HG03066 (cell line): ENCODE measurements around the gene KIFC1.
"Not testable (repeated sequence)": the region's sequence is repeated elsewhere in the genome, so short reads cannot be mapped to it uniquely, and the experiment has no call there.

Experiments
- ATAC-seq: cut with Tn5 transposase; IDR thresholded peaks from one replicate; pipeline ENCODE4 v1.9.1; 2021; ENCODE audit warnings: low read depth; ENCODE audit not compliant: unreplicated experiment

Gene KIFC1, protein sequence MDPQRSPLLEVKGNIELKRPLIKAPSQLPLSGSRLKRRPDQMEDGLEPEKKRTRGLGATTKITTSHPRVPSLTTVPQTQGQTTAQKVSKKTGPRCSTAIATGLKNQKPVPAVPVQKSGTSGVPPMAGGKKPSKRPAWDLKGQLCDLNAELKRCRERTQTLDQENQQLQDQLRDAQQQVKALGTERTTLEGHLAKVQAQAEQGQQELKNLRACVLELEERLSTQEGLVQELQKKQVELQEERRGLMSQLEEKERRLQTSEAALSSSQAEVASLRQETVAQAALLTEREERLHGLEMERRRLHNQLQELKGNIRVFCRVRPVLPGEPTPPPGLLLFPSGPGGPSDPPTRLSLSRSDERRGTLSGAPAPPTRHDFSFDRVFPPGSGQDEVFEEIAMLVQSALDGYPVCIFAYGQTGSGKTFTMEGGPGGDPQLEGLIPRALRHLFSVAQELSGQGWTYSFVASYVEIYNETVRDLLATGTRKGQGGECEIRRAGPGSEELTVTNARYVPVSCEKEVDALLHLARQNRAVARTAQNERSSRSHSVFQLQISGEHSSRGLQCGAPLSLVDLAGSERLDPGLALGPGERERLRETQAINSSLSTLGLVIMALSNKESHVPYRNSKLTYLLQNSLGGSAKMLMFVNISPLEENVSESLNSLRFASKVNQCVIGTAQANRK

DNA sequence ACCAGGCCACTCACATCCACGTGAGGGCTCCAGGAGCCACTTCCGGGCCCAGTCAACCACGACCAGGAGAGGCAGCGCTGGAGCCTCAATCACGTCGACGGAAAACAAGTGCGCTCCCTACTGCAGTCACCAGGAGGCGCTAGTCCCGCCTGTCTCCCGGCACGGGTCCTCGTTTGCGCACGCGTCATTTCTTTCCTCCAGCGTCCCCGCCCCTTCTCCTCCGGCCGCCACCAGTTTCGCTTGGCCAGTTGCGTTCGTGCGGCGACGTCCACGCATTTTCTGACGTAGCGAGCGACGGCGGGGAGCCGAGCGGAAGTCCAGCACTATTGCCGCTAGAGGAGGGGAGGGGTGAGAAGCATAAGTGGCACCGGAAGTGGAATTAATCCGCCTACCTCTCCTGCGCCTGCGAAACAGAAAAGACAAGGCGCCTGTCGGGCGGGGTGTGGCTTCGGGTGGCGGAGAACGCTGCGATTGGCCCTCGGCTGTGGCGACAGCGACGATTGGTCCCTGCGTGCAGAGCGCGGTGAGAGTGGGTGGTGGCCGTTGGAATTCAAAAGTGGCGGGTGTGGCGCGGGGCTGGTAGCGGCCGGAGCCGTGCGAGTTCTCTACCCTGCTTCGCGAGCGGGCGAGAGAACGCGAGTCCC, at the start of gene KIFC1:
KIFC1 (plus strand) TSS at position 546 of the 644 bp plus-strand sequence. CDS start 163 bp downstream, outside the sequence.
- ATAC-seq, result peak; percentile 89

DNA sequence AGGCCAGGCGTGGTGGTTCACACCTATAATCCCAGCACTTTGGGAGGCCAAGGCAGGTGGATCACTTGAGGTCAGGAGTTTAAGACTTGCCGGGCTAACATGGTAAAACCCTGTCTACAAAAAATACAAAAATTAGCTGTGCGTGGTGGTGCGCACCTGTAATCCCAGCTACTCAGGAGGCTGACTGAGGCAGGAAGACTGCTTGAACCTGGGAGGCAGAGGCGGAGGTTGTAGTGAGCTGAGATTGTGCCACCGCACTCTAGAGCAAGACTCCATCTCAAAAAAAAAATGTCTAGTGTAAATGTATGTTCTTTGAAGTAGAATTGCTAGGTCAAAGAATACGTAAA, 48.0 kb upstream of the KIFC1 start:
- ATAC-seq, result not testable (repeated sequence)

DNA sequence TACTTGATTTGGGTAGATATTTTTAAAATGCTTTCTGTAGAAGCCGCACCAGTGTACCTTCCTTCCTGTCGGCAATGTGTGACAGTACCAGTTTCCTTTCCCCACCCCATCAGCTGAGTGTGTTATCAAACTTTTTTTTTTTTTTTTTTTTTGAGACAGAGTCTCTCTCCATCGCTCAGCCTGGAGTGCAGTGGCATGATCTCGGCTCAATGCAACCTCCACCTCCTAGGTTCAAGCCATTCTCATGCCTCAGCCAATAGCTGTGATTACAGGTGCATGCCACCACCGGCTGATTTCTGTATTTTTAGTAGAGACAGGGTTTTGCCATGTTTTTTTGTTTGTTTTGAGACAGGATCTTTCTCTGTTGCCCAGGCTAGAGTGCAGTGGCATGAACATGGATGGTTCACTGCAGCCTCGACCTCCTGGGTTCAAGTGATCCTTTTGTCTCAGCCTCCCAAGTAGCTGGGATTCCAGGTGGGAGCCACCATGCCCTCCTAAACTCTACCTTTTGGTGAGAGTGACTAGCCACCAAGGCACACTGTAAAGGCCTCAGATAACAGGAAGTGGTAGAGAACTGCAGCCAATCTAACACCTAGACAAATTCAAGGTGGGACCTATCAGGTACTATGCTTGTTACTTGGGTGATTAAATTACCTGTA, 47.5 kb upstream of the KIFC1 start:
- no peak for ATAC-seq

DNA sequence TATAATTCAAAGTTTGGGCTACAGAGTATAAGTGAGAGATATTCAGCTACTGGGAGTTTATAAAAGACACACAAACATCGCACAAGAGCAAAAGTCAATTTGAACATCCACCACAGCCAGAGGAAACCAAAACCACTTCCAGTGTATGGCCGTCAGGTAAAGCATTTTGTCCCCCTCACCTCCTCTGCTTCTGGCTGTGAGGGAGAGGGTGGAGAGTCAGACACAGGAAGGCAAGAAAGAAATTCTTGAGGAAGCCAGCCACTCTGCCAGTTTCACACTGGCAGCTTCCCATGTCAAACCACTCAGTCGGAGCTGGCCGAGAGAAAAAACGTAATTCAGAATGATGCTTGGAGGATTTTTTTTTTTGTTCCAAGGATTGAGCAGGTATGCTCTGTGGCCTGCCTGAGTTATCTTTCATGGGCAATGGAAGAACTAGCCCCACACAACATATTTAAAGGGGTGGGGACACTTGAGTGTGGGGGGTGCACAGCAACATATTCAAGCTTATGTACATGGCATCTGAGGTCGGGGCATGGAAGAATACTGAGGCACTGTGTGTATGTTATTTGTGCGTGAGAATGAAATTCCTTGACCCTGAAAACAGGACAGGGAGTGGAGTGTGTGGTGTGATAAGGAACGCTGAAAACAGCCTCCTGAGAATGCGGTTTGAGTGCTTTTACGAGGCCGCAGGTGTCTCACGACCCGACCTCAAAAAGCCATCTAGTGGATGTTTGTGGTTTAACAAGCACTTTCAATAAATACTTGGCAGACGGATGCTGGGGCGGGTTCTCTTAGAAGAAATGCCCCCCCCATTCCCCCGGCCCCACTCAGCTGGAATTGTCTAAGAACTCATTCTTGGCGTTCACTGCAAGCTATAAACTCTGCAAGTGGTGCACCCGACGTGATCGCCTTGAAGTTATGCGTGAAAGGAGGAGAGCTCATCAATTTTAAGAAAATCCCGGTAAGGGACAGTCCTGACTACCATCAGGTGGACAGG, 46.6 kb upstream of the KIFC1 start:
- no peak for ATAC-seq

DNA sequence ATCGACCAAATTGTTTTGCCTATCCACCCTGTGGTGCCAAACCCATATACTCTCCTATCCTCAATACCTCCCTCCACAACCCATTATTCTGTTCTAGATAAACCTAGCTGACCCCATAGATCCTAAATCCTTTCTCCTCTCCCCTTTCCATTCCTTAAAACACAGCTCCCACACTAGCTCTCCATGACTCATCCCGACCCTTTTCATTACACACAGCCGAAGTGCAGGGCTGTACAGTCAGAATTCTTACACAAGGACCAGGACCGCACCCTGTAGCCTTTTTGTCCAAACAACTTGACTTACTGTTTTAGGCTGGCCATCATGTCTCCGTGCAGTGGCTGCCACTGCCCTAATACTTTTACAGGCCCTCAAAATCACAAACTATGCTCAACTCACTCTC, 44.7 kb upstream of the KIFC1 start:
- ATAC-seq, result not testable (repeated sequence)

DNA sequence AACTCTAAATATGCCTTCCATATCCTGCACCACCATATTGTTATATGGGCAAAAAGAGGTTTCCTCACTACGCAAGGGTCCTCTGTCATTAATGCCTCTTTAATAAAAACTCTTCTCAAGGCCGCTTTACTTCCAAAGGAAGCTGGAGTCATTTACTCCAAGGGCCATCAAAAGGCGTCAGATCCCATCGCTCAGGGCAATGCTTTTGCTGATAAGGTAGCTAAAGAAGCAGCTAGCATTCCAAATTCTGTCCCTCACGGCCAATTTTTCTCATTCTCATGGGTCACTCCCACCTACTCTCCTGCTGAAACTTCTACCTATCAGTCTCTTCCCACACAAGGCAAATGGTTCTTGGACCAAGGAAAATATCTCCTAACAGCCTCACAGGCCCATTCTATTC, 43.8 kb upstream of the KIFC1 start:
- ATAC-seq, result no peak

DNA sequence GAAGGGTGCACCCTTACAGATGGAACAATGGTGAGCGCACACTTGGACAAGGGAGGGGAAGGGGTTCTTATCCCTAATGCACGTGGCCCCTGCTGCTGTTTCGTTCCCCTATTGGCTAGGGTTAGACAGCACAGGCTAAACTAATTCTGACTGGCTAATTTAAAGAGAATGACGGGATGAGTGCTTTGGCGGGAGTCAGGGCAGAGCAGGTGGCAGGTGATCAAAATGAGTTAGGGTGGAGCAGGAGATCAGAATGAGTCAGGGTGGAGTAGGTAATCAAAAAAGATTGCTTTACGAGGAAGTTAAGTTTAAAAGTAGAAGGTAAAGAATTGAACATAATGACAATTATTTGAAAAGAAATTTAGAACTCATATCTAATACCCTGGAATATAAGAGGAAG, 35.8 kb upstream of the KIFC1 start:
- ATAC-seq, result not testable (repeated sequence)

DNA sequence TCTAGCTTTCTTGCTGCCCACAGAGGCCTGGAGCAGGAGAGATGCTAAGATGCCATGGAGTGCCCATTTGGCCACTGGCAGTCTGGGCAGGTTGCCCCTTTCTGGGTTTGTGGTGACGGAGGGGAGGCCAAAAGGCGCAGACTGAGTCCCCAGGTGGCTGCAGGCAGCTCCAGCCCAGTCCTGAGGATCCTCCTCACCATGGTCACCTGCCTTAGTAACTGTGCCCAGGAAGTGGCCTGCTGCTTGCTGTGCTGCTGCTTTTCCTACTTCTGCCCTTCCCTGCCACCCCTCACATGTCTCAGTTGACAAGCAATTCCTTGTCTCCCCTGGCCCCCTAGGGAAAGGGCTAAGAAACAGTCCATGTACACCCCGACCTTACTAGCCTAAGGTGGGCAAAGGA, 35.3 kb upstream of the KIFC1 start:
- ATAC-seq, result no peak

DNA sequence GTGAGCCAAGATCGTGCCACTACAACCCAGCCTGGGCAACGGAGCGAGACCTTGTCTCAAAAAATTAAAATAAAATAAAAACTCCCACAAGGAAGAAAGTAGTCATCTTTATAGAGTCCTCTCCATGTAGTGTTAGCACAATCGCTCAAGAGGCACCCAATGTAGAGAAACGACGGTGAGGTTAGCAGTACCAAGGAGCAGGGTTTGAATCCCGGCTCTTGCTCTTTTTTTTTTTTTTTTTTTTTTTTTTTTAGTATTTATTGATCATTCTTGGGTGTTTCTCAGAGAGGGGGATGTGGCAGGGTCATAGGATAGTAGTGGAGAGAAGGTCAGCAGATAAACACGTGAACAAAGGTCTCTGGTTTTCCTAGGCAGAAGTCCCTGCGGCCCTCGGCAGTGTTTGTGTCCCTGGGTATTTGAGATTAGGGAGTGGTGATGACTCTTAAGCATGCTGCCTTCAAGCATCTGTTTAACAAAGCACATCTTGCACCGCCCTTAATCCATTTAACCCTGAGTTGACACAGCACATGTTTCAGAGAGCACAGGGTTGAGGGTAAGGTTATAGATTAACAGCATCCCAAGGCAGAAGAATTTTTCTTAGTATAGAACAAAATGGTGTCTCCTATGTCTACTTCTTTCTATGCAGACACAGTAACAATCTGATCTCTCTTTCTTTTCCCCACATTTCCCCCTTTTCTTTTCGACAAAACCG, 34.3 kb upstream of the KIFC1 start:
- ATAC-seq, result not testable (repeated sequence)

DNA sequence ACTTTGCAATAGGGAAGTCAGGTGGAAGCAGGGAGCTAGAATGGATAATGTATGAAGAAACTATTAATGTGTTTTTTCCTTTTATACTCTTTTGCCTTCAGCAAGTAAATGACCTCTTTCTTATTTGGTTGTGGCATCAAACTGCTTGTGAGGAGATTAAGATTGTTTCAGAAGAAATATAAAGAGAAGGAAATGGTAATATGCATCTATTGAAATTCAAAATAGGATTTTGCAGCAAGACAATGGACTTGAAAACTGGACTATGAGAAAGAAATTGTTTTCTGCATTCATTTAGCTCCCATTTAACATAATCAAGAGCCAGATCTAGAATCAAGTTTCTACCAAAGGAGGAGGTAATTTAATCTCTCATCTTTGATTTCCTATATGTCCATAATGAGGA, 32.3 kb upstream of the KIFC1 start:
- ATAC-seq, result no peak

DNA sequence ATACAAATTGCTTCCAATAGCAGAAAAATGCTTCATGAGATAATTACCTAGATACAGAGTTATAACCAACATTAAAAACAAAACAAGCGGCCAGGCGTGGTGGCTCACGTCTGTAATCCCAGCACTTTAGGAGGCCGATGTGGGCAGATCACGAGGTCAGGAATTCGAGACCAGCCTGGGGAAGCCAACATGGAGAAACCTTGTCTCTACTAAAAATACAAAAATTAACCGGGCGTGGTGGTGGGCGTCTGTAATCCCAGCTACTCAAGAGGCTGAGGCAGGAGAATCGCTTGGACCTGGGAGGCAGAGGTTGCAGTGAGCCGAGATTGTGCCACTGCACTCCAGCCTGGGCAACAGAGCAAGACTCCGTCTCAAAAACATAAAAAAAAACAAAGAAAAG, 28.1 kb upstream of the KIFC1 start:
- not testable (repeated sequence) for ATAC-seq

DNA sequence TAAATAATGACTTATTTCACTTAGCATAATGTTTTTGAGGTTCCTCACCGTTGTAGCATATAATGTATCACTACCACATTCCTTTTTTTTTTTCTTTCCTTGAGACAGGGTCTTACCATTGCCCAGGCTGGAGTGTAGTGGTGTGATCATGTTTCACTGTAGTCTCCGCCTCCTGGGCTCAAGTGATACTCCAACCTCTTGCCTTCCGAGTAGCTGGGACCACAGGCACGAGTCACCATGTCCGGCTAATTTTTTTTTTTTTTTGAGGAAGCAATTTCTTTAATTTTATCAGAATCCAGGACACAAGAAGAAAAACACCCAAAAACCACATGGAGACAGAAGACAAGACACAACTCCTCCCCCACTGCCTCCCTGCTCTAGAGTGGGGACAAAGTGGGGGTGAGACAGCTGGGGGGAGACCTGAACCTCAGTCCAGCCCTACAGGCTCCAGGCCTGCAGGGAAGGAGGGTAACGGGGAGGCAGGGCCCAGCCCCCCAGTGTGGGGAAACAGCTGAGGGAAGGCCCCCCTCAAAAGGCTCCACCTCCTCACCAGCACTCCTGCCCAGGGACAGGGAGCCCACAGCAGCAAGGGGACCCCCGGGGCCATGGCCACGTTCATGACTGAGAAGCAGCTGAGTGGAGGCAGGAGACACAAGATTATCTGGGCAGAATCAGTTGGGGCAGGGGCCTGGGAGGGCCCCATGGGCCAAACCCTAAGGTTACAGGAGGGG, 27.0 kb upstream of the KIFC1 start:
- ATAC-seq, result not testable (repeated sequence)

DNA sequence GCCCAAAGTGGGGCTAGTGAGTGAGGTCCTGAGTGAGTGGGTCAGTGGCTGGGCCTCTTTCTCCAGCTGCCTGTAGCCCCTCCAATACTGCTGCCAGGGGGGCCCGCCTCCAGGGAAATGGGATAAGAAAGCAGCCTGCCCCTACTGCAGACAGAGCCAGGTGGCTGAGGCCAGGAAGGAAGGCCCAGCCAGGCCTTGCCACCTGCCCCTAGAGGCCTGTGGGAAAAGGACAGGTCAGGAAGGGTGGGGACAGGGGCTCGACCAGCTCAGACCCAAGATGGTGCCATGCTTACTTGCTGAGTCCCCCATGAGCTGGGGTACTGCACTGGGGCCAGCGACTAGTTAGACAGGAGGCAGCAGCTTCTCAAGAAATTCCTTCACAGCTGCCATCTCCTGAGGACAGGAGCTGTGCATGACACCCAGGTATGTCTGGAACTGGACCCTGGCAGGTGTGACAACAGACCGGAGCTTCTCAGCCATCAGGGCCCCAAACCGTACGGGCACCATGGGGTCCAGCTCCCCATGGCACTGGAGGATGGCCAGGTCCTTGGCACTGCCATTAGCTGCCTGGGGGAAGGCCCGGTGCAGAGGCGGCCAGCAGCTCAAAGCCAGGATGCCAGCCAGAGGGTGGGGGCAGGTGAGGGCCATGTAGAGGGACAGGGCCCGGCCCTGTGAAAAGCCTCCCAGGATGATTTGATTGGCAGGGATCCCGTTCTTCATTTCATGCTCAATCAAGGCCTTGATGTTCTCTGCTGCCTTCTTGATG, 26.2 kb upstream of the KIFC1 start:
- not testable (repeated sequence) for ATAC-seq

DNA sequence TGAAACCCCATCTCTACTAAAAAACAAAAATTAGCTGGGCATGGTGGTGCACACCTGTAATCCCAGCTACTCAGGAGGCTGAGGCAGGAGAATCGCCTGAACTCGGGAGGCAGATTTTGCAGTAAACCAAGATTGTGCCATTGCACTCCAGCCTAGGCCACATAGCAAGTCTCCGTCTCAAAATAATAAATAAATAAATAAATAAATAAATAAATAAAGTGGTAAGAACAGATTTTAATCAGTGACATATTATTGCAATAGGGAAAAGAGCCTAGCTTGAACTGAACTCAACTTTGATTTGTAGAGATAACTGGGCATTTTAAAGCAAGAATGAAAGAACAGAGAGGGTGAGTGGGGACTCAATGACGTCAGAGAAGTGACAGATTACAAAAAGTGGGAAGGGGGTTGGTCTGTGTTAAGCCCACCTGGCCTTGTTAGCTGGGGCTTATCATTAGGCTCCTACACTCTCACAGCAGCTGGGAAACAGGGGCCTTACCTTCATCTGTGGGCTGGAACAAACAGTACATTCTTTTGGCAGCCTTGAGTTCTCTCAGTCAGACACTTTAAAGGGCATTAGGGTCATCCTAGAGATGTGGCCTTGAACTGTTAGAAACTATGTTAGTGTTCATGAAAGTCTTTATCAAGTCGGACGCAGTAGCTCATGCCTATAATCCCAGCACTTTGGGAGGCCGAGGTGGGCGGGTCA, 24.5 kb upstream of the KIFC1 start:
- no peak for ATAC-seq

DNA sequence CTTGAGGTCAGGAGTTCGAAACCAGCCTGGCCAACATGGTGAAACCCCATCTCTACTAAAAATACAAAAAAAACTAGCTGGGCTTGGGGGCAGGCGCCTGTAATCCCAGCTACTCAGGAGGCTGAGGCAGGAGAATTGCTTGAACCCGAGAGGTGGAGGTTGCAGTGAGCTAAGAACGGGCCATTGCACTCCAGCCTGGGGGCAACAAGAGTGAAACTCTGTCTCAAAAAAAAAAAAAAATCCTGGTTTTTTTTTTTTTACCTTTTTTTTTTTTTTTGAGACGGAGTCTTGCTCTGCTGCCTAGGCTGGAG, 24.0 kb upstream of the KIFC1 start:
- not testable (repeated sequence) for ATAC-seq

DNA sequence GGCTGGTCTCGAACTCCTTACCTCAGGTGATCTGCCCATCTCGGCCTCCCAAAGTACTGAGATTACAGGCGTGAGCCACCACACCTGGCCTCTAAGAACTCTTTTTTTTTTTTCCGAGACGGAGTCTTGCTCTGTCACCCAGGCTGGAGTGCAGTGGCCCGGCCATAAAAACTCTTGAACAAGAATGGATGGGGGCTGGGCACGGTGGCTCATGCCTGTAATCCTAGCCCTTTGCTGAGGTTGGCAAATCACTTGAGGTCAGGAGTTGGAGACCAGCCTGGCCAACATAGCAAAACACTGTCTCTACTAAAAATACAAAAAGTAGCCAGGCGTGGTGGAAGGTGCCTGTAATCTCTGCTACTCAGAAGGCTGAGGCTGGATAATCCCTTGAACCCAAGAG, 19.7 kb upstream of the KIFC1 start:
- not testable (repeated sequence) for ATAC-seq

DNA sequence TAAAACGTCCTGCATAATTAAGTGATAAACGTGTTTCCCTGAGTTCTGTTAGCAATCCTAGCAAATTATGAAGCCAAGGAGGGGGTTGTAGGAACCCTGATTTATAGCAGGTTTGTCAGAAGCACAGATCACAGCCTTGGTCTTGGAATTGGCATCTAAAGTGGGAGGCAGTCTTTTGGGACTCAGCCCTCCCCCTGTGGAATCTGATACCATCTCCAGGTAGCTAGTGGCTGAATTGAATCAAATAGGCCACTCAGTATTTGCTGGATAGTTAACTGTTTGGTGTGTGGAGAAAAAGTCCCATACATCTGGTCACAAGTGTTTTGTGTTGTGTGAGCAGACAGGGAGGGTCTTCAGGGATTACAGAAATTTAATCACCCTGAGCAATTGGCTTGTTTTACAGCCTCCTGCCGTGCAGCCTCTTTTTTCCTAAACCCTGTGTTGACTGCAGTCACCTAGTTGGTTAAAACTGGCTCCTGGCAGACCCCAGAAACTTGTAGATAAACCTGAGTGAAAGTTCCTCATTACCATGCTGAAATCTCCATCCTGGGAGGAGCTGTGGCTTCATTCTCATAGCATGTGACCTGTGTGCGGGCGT, 19.0 kb upstream of the KIFC1 start:
- no peak for ATAC-seq
